Body of pancreas (tissue), 4 donors: ENCODE measurements around the gene HTR6. TPM values are rescaled to one million over a fixed set of nuclear protein-coding genes. Genes with fewer than 3 reads are reported as not detected.

Source experiments
- ATAC-seq: fragments of 150-250 bp; one replicate; pipeline ENCODE4 v1.9.1; 2016
- DNase-seq, 4 donors: peaks; one replicate each; pipeline ENCODE4 v3.0.0-alpha.2; 2019
- H3K27ac ChIP-seq, 4 donors: fragments of 200-600 bp; sonication (generic); 1 replicate in 3 of 4; 2 replicates in 1 of 4; pipeline versions ENCODE4 v1.5.1 to v1.6.1; 2016 to 2019; ENCODE audit warnings: mild to moderate bottlenecking in 1 of 4, mixed read lengths in 1 of 4, moderate library complexity in 1 of 4
- H3K27me3 ChIP-seq, 2 donors: fragments of 200-600 bp; sonication (generic); one replicate each; pipeline ENCODE4 v1.6.0; 2016; ENCODE audit warnings: mild to moderate bottlenecking in 1 of 2
- H3K36me3 ChIP-seq, 2 donors: fragments of 200-600 bp; sonication (generic); replicated peaks in 1 of 2; 2 replicates each; pipeline ENCODE4 v1.5.1; 2016; ENCODE audit warnings: low read depth in 2 of 2; ENCODE audit not compliant: insufficient read depth in 1 of 2
- H3K4me1 ChIP-seq: fragments of 200-600 bp; sonication (generic); one replicate; pipeline ENCODE4 v1.6.0; 2016
- H3K4me3 ChIP-seq, 2 donors: fragments of 200-600 bp; sonication (generic); 1 replicate in 1 of 2; 2 replicates in 1 of 2; pipeline ENCODE4 v1.5.1; 2016 to 2019
- H3K9me3 ChIP-seq, 3 donors: fragments of 200-600 bp; sonication (generic); 1 replicate in 2 of 3; 2 replicates in 1 of 3; pipeline ENCODE4 v1.5.1; 2016
- CTCF ChIP-seq, 7 experiments: fragments of 450-650 bp in 4 of 7; fragments of 200-600 bp in 3 of 7; sonication (generic) in 3 of 7; IDR thresholded peaks; one replicate each; pipeline ENCODE4 v1.5.1; 2016 to 2019; ENCODE audit warnings: antibody characterized with exemption in 7 of 7
- POLR2A ChIP-seq, 3 donors: fragments of 450-650 bp; IDR thresholded peaks; one replicate each; pipeline ENCODE4 v1.6.1; 2016; ENCODE audit warnings: antibody characterized with exemption in 3 of 3, mild to moderate bottlenecking in 2 of 3
- WGBS, 2 donors: methylation state at CpG; one replicate each; pipeline ENCODE4 v1.1.5; 2017; 5-methylcytosine and 5-hydroxymethylcytosine counted together
- intact Hi-C: fragments of 100-400 bp; cut with DNase I; formaldehyde crosslinking; loops from one replicate; pipeline ENCODE4 v1.15.1; 2023
- total RNA-seq, 2 donors: library from RNA; depleted of rRNA; stranded (reverse); fragments of >200 nt; gene quantifications; one replicate each; pipeline ENCODE4 v1.1.0, GENCODE V29; 2016

The HTR6 gene
- total RNA-seq, 2 donors from 2014 or later = not detected

DNA sequence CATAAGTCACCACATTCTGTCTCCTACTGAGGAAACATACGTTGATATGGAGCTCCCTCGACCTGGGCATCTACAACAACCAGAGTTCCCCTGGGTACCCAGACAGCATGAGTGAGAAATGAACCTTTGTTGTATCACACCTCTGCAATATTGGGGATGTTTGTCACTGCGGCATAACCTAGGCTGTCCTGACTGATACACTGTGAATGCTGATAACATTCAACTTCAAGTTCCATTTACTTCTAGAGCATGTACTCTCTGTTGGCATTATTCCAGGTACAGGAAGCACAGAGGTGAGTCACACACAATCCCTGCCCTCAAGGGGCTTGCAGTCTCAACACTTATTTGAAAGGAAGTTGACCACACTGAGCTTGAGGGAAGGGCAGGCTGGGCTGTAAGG, 65.6 kb downstream of the HTR6 start:
- DNase-seq (no peak), ATAC-seq (no peak)
- H3K27ac ChIP-seq = no peak overlapping the region
- WGBS, 2 donors = 93 to 94% methylated on average over 3 of the region's 3 CpGs
- TF ChIP-seq CTCF (IDR thresholded peaks at IDR 0.05) (no peak), POLR2A (IDR thresholded peaks at IDR 0.05) (no peak)
- peaks cover 0 to 19% of the 10 kb centered on the region in 2 donors for H3K36me3 ChIP-seq
- no peak overlapping the region for H3K4me3 ChIP-seq
- H3K4me1 ChIP-seq = peaks cover 8% of the 10 kb centered on the region
- no peaks in the 10 kb centered on the region for H3K9me3 ChIP-seq
- intact Hi-C loops = no loop called here
- H3K27me3 ChIP-seq = no peaks in the 10 kb centered on the region

Other genes starting within 250 kb of the HTR6 start
- 10 to 100 TPM; 35.5 to 54.1 TPM for gene CAPZB, start 179.3 kb upstream of the HTR6 start, total RNA-seq
- 10 to 100 TPM; 21.8 to 32.4 TPM for gene NBL1, start 20.6 kb upstream of the HTR6 start, total RNA-seq
- gene TMCO4, start 135.0 kb downstream of the HTR6 start, total RNA-seq = 10 to 100 TPM; 31.3 to 36.3 TPM
- gene RNF186, start 150.4 kb downstream of the HTR6 start, total RNA-seq = 10 to 100 TPM in 1 of 2 donors, 1 to 10 TPM in 1; 9.2 to 32.9 TPM
- gene OTUD3, start 217.5 kb downstream of the HTR6 start, total RNA-seq = 1 to 10 TPM; 3.6 to 4.9 TPM